Measurements from ENCODE around the gene ZNF653. TPM values are rescaled to one million over a fixed set of nuclear protein-coding genes. Genes with fewer than 3 reads are reported as not detected.
"Not testable (repeated sequence)": the region's sequence is repeated elsewhere in the genome, so short reads cannot be mapped to it uniquely, and the experiment has no call there.

Gene ZNF653
- total RNA-seq, 1 donor from 2014 or later: 10.9 TPM

DNA sequence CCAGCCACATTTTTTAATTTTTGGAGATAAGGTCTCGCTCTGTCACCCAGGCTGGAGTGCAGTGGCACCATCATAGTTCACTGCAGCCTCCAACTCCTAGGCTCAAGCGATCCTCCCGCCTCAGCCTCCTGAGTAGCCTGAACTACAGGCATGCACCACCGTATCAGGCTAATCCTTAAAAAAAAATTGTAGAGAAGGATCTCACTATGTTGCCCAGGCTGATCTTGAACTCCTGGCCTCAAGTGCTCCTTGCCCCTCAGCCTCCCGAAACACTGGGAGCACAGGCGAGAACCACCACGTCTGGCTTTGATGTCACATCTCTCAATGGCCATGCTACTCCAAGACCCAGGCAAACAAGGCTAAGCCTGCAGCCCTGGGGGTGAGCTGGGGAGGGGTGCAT lies 49.0 kb downstream of the ZNF653 start:
- DNase-seq (ENCODE audit: low spot score): no peak

DNA sequence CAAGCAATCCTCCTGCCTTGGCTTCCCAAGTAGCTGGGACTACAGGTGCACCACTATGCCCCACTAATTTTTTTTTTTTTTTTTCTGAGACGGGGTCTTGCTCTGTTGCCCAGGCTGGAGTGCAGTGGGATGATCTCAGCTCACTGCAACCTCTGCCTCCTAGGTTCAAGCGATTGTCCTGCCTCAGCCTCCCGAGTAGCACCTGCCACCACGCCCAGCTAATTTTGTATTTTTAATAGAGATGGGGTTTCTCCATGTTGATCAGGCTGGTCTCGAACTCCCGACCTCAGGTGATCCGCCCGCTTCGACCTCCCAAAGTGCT lies 50.4 kb downstream of the ZNF653 start:
- DNase-seq (ENCODE audit: low spot score): not testable (repeated sequence)

DNA sequence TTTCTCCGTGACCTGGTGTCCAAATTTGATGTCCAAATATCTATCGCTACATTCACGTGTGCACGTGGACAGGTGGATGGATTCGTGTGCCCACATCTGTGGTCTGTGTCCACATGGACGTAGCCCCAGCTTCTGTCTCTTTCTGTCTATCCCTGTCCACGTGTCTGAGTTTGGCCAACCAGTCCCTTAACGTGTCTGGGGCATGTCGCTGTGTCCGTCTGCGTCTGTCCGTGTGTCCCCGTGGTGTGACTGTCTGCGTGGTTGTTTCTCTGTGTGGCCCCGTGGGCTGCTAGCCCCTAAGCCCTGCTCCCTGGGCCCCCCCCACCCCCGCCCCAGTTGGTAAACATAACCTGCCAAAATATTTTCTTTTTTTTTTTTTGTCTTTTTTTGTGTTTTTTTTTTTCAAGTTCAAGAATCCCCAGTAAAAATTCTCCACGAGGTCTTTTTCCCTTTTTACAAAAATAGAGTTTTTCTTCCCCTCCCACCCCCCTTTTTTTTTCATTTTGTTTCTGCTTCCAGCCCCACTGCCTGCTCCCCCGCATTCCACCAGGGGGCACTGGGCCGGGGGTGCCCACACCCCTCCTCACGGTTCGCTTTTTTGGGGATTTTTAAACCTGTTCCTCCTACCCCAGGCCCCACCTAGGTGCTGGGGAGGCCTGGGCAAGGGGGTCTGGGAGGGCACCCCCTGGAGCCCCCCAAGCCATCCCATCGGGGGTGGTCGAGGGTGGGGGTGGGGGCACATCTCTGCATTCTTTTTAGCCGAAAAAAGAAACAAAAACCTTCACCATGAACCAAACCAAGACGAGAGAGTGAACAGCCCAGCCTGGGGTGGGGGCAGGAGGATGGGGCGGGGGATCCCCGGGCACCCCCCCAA lies 51.9 kb downstream of the ZNF653 start:
- no peak for DNase-seq (ENCODE audit: low spot score)

DNA sequence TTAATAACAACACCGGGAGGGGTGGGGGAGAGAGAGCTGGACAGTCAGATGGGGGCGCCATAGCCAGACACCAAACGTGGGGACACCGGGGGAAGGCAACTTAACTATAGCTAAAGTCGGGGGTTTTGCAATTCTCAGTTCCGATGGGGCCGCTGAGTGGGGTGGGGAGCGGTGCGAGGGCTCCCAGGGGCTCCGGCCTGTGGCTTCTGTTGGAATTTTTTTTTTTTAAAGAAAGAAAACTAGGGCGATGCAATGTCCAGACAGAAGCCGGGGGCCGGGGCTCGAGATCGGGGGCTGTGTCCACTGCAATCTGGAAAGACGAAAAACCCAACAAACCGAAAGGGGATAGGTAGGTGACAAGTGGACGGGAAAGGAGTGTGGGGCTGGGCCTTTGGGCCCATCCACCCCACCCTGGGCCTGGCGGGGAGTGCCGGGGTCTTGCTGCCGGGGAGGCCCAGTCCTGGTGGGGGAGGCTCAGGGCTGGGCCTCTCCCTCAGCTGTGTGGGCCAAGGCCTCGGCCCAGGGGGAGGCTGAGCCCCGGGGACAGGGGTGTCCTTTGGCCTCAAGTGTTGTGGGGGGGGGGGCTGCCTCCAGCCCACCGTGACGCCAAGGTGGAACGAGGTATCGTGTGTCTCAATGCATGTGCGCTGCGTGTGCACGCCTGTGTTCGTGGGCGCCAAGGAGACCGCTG lies 52.9 kb downstream of the ZNF653 start:
- no peak for DNase-seq (ENCODE audit: low spot score)

DNA sequence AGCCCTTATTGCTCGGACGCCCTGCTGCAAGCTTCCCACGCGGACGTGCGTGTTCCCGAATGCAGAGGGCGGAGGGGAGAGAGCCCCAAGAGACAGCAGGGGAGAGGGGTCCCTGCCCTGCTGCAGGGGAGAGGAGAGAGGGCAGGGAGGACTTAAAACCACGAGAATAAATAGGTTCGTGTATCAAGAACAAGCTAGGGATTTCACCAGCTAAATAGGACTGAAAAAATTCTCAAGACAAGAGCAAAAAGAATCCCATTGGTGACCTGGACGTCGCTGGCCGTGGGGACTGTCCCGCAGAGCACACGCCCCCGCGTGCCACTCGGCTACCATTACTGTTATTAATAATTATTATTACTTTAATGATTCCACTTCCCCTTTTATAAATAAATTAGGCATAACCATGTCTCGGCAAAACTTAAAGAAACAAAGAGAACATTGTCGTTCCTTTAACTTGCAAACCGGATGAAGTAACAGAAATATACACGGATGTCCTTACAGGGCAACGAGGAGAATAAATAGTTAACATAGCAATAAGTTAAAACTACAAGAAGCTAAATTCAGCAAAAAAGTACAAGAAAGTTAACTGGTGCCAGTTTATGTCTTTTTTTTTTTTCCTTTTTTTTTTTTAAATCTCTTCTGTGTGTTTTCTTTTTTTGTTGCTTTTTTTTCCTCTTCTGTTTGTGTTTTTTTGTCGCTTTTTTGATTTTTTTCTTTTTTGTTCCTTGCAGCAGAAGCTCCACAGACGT lies 53.6 kb downstream of the ZNF653 start:
- DNase-seq (ENCODE audit: low spot score): no peak

DNA sequence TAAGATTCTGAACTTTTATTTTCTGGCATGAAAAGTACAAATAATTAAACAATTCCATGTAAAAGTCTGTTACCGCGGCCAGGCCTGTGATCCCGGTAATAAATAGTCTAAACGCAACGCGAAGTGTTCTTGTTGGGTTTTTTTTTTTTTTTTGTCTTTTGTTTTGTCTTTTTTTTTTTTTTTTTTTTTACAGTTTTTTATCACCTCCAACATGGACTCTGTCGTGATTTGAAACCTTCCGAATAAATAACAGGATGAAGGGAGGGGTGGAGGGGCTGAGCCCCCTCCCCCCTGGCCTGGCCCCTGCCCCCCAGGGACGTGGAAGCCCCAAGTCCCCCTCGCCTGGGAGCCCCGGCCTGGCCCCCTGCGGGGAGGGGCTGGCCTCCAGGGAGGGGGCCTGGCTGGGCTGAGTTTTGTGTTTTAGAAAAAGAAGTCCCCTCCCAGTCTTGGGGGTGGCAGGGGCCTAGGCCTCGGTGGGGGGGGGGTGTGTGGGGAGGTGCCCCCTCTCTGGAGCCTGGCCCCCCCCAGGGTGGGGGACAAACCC lies 54.2 kb downstream of the ZNF653 start:
- no peak for DNase-seq (ENCODE audit: low spot score)

DNA sequence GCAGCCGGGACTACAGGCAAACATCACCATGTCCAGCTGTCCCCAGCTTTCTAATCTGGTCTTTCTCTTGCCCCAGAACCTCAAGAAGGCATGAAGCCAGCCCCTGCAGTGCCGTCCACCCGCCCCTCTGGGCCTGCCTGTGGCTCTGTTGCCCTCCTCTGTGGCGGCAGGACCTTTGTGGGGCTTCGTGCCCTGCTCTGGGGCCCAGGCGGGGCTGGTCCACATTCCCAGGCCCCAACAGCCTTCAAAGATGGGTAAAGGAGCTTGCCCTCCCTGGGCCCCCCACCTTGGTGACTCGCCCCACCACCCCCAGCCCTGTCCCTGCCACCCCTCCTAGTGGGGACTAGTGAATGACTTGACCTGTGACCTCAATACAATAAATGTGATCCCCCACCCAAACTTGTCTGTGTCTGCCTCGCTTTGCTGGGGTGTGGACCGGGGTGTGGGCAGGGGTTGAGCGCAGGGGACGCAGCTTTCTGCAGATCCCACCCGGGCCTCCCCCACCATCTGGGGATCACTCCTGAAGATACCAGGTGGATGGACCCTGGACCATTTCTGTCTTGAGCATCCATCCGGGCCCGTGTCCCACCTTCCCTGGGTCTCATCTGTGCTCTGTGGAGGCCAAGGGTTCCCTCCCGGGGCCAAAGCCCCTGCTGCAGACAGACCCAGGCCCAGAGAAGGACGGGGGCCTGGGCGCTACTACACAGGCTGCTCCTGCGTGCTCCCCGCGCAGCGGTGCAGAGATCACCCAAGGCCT lies 54.9 kb downstream of the ZNF653 start:
- DNase-seq (ENCODE audit: low spot score): no peak

DNA sequence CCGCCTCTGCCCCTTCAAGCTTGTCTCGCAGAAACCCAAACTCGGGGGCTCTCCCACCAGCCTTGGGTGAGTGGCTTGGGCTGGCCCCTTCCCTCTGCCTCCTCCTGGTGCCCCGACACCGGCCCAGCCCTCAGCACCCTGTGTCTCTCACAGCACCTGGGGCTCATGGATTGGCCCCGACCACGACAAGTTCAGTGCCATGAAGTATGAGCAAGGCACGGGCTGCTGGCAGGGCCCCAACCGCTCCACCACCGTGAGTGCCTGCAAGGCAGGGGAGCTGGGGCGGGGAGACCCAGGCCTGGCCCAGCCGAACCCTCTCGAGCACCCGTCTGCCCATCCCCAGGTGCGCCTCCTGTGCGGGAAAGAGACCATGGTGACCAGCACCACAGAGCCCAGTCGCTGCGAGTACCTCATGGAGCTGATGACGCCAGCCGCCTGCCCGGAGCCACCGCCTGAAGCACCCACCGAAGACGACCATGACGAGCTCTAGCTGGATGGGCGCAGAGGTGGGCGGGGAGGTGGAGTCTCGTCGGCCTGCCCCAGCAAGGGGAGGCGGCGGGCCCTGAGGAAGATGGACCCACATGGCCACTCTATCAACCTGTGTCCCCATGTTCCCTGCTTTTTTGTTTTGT lies 56.6 kb downstream of the ZNF653 start:
- DNase-seq (ENCODE audit: low spot score): no peak

DNA sequence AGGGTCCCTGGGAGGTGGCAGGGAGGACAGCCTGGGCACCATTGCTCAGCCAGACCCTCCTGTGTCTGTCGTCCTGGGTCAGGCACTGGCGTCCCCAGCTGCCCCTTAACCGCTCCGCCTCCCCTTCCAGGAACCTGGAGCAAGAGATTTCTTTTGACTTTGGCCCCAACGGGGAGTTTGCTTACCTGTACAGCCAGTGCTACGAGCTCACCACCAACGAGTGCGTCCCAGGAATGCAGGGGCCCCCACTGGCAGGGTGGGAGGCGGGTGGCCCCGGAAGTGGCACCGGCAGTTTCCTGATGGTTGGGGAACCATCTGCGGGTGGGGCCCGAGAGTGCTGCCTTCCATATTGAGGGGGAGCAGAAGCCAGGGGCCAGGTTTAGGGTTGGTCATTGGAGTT lies 57.2 kb downstream of the ZNF653 start:
- DNase-seq (ENCODE audit: low spot score): no peak

DNA sequence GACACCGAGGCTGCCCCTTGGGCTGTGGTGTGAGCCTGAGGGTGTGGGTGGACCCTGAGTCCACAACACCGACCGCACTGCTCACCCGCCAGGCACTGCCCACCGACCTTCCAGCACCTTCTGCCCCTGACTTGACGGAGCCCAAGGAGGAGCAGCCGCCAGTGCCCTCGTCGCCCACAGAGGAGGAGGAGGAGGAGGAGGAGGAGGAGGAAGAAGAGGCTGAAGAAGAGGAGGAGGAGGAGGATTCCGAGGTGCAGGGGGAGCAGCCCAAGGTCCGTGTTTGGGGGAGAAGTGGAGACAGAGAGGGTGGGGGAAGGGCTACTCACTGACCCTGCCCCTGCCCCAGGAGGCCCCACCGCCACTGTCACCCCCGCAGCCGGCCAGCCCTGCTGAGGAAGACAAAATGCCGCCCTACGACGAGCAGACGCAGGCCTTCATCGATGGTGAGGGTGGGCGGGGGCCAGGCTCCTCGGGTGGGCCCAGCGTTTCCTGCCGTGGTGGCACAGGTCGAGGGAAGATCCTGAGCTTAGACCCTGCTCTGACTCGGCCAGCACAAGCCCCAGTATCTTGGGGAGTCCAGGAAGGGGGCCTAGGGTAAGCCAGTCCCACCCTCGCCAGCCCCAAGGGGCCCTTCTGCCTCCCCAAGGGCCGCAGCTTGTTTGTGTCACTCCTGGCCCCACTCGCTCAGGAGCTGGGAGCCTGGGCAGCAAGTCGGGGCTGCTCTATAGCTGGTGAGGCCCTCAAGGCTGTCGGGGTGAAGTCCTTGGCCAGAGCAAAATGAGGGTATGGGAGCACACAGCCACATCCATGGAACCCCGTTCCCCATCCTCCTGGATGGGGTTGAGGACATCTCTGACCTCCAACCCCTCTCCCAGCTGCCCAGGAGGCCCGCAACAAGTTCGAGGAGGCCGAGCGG lies 58.0 kb downstream of the ZNF653 start:
- no peak for DNase-seq (ENCODE audit: low spot score)

DNA sequence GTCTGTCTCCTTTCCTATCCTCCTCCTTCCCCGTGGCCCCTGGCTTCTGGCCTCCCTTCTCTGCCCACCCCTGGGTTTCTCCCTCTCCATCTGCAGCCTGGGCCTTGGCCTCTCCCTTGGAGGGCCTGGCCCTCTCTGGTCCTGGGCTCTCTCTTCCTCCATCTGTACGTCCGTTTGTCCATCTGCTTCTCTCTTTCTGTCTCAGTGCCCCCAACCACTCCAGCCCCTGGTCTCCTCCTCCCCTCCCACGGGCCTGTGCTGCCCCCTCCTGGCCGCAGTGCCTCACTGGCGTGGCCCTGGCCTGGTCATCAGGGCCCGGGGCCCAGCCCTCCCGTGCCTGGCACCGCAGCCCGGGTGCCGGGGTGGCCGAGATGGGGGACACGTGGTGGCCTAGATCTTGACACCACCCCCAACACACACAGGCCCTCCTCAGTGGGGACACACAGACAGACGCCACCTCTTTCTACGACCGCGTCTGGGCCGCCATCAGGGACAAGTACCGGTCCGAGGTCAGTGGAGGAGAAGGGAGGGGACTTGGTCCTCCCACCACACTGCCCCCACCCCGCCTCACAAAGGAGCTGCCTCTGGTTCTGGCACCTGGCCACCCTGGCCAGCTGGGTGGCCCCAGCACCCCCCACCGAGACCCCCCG lies 58.9 kb downstream of the ZNF653 start:
- no peak for DNase-seq (ENCODE audit: low spot score)

DNA sequence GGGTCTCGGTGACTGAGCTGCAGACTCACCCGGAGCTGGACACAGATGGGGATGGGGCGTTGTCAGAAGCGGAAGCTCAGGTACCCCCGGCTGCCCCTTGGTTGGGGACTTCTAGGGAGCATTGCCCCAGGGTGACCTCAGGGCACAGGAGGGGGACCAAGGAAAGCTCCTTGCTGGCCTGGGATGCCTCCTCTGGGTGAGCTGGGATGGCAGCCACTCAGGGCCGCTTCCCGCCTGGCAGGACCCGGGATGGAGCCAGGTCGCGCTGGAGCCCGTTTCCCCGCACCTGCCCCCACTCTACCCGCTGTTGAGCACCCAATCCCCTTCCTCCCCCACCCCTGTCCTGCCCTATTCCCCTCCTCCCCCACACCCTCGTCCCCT lies 59.4 kb downstream of the ZNF653 start:
- DNase-seq (ENCODE audit: low spot score): no peak

DNA sequence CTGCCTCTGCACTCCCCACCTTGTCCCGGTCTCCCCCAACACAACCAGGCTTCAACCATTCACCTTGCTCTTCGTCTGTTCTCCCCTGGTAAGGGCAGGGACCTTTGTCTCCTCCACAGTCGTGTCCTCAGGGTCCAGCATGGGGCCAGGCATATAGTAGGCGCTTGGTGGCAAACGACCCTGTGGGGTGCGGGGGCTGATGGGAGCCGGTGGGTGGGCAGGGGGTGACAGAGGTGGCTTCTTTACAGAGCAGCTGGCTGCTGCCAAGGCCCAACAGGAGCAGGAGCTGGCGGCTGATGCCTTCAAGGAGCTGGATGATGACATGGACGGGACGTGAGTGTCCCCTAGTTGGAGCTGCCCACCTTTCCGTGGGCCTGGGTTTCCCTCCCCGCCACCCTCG lies 60.5 kb downstream of the ZNF653 start:
- DNase-seq (ENCODE audit: low spot score): no peak

DNA sequence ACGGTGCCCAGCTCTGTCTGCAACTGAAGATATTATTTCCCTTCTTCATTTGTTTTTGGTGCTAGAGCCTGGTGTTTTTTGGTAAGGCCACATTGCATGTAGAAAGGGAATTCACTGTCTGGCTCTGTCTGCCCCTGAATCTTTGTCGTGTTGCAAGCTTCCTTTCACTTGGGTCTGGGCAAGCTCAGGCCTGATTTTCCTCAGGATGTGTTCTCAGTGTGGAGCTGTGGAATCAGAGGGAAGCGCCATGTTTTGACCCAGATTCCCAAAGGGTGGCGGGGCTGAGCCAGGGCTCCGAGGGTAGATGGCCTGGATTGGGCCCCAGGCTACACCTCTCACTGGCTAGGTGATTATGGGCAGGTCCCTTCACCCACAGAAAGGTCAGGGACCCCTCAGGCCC lies 61.6 kb downstream of the ZNF653 start:
- DNase-seq (ENCODE audit: low spot score): no peak

DNA sequence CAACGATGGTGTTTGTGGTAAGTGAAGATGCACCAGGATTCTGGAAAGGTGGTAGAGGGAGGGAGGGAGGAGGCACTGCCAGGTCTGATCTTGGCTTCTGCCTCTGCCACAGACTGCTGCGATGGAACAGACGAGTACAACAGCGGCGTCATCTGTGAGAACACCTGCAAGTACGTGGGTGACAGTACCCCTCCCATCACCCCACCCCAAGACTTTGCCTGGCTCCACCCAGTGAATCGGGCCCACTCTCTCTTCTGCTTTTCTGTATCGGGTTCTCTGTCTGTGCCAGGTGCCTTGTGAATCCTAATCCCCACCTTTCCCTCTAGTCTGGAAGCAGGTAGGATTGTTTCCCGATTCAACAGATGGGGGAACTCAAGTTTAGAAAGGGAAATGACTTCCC lies 67.7 kb downstream of the ZNF653 start:
- no peak for DNase-seq (ENCODE audit: low spot score)

DNA sequence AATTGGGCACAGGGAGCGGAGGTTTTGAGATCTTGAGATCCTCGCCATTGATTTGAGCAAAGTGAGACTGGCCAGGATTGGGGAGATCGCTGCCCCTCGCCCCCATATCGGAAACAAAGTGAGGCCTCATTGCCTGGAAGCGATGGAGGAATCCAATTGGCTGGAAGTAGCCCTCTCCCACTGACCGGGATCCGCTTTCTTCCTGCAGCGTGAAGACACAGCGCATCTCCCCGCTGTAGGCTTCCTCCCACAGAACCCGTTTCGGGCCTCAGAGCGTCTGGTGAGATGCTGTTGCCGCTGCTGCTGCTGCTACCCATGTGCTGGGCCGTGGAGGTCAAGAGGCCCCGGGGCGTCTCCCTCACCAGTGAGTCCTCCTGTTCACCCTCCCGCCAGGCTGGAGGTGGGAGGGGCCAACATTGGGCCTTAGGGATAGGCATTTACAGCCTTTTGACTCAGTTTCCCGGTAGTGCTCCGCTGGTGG lies 69.8 kb downstream of the ZNF653 start:
- DNase-seq (ENCODE audit: low spot score): no peak

DNA sequence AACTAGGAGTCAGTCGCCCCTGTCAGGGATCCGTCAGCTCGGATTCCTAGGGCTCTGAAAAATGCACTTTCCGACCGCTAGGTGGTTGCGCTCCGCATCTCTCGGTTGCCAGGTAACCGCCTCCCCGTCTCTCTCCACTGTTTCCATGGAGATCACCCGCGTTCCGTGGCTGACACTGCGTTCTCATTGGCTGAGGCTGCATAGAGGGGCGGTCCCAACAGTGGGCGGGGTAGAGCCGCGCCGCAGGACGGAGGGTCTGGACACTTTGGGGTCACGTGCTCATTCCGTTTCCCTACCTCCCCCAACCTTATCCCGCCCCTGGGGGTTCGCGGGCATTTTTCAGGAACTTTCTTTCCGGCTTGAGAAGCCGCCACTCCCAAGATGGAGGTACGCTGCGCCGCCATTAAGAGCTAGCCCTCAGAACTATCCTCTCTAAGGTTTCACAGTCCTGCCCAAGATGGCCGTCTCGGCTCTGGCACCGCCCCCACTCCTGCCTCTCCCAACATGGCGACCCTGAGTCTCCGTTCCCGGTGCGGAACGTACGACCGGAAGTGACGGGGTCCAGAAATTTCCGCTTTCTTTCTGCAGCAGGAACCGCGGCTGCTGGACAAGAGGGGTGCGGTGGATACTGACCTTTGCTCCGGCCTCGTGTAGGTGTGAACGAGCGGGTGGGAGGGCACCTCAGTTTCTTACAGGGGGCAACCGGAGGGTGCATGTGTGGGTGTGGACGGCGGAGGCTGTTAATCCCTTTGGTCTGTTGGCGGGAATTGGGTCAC lies 70.4 kb downstream of the ZNF653 start, which contains the start of the genes ODAD3 and PRKCSH:
Gene ODAD3, minus strand, starts transcription at position 65 of the 776 bp plus-strand sequence. CDS start 105 bp downstream, outside the sequence.
Gene PRKCSH, plus strand, starts transcription at position 579 of the 776 bp plus-strand sequence. CDS start 483 bp downstream, outside the sequence.
- peak; percentile 100 for DNase-seq (ENCODE audit: low spot score)

DNA sequence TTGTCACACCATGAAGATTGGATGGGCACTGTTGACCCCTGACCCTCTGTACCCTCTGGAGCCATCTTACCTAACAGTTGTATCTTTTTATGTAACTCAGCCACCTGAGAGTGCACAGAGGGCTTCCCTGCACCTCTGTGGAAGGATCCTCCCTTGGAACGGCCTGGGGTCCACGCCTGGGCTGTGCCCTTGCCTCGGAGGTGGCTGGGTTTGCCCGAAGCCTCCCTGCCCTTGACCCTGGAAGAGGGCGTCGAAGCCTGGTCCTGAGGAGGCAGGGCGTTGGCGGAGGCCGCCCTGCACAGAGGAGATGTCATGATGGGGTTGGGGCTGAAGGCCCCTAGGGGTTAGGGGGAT lies 71.0 kb downstream of the ZNF653 start:
- DNase-seq (ENCODE audit: low spot score): no peak
